IPS-15b (cell line): ENCODE measurements around the gene NEDD1.

Experiments used
- H3K27me3 ChIP-seq: one replicate; pipeline ENCODE4 v1.6.1; 2013; ENCODE audit warnings: low read length; ENCODE audit not compliant: control insufficient read depth, insufficient read depth
- H3K36me3 ChIP-seq: one replicate; pipeline ENCODE4 v1.6.1; 2013; ENCODE audit warnings: low read length; ENCODE audit not compliant: control insufficient read depth, insufficient read depth
- H3K4me1 ChIP-seq: one replicate; pipeline ENCODE4 v1.6.1; 2013; ENCODE audit warnings: mild to moderate bottlenecking, low read length; ENCODE audit not compliant: control insufficient read depth, insufficient read depth
- H3K4me3 ChIP-seq: one replicate; pipeline ENCODE4 v1.5.1; 2013; ENCODE audit warnings: low read depth, low read length
- H3K9ac ChIP-seq: one replicate; pipeline ENCODE4 v1.6.1; 2013; ENCODE audit warnings: low read depth, mild to moderate bottlenecking, low read length
- H3K9me3 ChIP-seq: one replicate; pipeline ENCODE4 v1.6.1; 2013; ENCODE audit warnings: mild to moderate bottlenecking, low read length; ENCODE audit not compliant: control insufficient read depth, insufficient read depth

The NEDD1 gene, protein sequence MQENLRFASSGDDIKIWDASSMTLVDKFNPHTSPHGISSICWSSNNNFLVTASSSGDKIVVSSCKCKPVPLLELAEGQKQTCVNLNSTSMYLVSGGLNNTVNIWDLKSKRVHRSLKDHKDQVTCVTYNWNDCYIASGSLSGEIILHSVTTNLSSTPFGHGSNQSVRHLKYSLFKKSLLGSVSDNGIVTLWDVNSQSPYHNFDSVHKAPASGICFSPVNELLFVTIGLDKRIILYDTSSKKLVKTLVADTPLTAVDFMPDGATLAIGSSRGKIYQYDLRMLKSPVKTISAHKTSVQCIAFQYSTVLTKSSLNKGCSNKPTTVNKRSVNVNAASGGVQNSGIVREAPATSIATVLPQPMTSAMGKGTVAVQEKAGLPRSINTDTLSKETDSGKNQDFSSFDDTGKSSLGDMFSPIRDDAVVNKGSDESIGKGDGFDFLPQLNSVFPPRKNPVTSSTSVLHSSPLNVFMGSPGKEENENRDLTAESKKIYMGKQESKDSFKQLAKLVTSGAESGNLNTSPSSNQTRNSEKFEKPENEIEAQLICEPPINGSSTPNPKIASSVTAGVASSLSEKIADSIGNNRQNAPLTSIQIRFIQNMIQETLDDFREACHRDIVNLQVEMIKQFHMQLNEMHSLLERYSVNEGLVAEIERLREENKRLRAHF

DNA sequence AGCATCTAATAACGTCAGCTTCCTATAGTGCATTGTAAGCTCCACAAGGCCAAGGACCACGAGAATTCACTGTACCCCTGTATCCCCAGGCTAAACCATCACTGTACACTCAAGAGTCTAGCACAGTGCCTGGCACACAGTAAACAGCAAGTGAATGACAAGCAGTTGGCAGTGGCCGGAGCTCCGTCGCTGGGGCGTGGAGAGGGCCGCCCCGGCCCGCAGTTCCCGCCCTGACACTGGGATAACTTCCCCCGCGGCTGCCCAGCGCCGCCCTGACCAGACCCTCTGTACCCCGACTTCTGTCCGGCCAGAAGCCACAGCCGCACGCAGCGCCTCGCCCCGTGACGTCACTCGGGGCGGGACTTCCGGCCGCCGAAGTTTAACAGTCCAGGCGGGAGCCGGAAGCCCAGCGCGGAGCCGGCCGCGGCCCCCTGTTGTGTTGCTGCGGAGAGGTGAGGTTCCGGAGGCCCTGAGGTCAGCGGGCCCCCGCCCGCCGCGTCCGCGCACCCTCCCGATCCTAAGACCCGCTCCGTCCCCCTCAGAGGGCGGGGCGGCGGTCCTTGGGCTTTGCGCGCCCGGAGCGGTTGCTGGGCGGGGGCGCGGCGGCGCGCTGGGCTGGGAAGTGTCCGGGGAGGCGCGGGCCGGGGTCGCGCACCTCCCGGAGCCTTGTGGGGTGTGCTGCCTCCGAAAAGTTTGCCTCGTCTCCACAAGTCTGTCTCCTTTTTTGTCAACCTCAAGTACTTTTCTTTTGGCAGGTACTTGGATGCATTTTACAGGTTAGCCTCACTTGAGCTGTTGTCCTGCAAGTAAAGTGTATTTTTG is at the start of gene NEDD1:
Gene NEDD1, plus strand, starts transcription at position 409 of the 822 bp plus-strand sequence. CDS start 2,503 bp downstream, outside the sequence.
- Histone ChIP-seq H3K4me3 (peak within 1 kb of the TSS; percentile 86), H3K36me3 (no peaks in the 10 kb centered on the region), H3K4me1 (peaks cover 8% of the 10 kb centered on the region), H3K9ac (peak within 1 kb of the TSS; percentile 77), H3K27me3 (no peaks in the 10 kb centered on the region), H3K9me3 (no peaks in the 10 kb centered on the region)

DNA sequence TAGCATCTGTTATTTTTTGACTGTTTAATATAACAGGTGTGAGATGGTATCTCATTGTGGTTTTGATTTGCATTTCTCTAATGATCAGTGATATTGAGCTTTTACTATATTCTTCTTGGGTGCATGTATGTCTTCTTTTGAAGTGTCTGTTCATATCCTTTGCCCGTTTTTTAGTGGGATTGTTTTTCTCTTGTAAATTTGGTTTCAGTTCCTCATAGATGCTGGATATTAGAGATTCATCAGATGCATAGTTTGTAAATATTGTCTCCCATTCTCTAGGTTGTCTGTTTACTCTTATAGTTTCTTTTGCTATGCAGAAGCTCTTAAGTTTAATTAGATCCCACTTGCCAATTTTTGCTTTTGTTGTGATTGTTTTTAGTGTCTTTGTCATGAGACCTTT is 48.9 kb upstream of the NEDD1 start:
- no peaks in the 10 kb centered on the region for H3K9me3 ChIP-seq
- H3K9ac ChIP-seq: no peak overlapping the region

DNA sequence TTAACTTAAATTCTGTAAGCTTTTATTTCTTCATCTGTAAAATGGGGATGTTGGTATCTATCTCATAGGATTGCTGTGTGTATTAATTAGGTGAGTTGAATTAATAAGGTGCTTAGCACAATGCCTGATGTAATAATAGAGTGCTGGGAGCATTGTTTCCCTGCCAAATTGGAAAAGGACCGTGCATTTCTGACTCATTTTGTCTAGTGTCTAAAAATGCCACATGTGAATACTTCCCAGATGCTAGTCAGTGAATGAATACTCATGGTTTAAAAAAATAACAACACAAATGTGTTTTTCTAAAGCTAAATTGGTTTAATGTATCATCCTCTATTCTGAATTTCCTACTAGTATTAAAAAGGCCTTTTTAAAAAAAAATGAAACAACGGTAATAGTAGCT is 45.4 kb upstream of the NEDD1 start:
- no peak overlapping the region for H3K9ac ChIP-seq
- H3K27me3 ChIP-seq: no peaks in the 10 kb centered on the region
- no peaks in the 10 kb centered on the region for H3K36me3 ChIP-seq
- H3K4me3 ChIP-seq: no peak overlapping the region
- no peaks in the 10 kb centered on the region for H3K4me1 ChIP-seq
- H3K9me3 ChIP-seq: no peaks in the 10 kb centered on the region

More for the DNA sequence above, 48.9 kb upstream of the NEDD1 start:
- H3K4me1 ChIP-seq: no peaks in the 10 kb centered on the region
- H3K36me3 ChIP-seq: no peaks in the 10 kb centered on the region
- H3K4me3 ChIP-seq: no peak overlapping the region
- no peaks in the 10 kb centered on the region for H3K27me3 ChIP-seq

DNA sequence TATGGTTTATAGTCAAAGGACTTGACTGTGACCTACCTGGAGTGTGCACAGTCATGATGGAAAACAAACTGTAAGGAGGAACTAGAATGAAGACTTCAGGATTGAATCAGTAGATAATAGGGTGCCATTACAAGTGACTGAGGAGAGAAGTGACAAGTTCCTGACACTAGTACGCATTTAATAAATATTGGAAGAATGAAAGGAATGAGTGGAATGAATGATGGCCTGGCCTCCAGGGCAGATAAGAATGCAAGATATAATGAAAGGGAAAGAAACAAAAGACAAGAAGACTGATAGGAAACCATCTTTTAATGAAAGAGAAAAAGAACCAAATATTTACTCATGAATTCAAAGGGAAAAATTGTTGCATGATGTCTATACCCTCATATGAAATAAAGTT is 44.7 kb upstream of the NEDD1 start:
- Histone ChIP-seq H3K9ac (no peak overlapping the region), H3K27me3 (no peaks in the 10 kb centered on the region), H3K36me3 (no peaks in the 10 kb centered on the region), H3K4me3 (no peak overlapping the region), H3K9me3 (no peaks in the 10 kb centered on the region), H3K4me1 (no peaks in the 10 kb centered on the region)

DNA sequence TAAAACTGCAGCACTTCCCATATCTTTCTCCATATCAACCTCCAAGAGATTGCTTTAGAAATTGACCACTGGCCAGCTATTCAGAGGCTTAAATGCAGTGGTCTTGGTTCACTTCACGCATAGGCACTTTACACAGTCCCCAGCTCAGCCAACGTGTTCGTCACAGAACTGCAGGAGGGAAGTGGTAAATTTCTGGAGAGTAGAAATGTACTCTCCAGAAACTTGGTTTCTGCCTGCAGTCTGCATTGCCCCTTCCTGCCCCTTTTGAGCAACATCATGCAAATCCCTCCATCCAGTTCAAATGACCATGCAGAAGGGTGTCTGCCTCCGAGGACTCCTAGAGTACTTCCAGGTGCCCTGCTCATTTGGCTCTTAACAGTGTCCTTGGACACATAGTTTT is 42.7 kb upstream of the NEDD1 start:
- no peak overlapping the region for H3K4me3 ChIP-seq
- H3K36me3 ChIP-seq: no peaks in the 10 kb centered on the region
- H3K9ac ChIP-seq: no peak overlapping the region
- H3K9me3 ChIP-seq: no peaks in the 10 kb centered on the region
- H3K27me3 ChIP-seq: no peaks in the 10 kb centered on the region
- H3K4me1 ChIP-seq: no peaks in the 10 kb centered on the region

DNA sequence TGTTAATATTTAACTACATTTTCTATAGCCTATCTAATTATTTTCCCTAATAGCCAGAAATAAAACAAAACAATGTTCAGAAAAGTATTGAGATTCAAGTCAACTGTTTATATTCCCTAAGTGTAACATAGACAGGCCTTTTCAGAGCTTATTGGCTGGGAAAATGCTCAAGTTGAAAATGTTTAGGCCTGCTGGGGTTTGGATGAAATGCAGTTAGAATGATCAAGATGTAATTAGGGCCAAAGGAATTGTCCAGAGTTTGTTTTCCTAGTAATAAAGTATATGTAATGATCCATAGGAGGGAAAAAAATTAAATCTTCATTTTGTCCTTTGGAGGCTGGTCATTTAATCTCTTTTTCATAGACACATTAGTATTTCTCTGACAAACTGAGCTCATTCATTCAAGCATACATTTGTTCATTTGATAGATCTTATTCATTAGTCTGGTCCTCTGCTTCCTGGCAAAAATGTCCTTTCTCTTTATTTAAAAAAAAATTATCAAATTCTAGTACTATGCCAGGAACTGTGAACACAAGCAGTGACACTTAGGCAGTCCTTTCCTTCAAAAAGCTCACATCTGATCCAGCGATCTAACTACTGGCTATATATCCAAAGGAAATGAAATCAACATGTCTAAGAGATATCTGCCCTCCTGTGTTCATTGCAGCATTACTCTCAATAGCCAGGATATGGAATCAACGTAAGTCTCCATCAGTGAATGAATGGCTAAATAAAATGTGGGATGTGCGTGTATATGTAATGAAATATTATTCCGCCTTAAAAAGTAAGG is 40.1 kb upstream of the NEDD1 start:
- Histone ChIP-seq H3K27me3 (no peaks in the 10 kb centered on the region), H3K36me3 (no peaks in the 10 kb centered on the region), H3K4me3 (no peak overlapping the region)

DNA sequence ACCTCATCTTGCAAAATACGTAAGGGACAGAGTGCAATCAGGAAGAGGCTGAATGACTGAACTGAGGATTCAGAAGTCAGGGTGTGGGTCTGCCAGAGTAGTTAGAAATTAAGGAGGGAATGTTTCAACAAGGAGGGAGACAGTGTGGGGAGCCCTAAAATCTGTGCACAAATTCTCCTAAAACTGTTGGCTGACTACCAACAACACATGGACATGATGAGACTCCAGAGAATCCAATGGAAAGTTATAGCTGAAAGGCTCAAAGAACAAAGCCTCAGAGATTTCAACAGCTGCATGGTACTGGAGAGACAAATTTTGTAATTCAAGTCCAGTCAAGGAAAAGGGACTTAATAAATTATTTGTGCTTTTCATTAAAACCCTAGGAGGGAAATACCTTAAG is 36.1 kb upstream of the NEDD1 start:
- H3K4me3 ChIP-seq: no peak overlapping the region
- no peaks in the 10 kb centered on the region for H3K27me3 ChIP-seq
- no peaks in the 10 kb centered on the region for H3K4me1 ChIP-seq
- no peaks in the 10 kb centered on the region for H3K36me3 ChIP-seq
- H3K9me3 ChIP-seq: no peaks in the 10 kb centered on the region
- H3K9ac ChIP-seq: no peak overlapping the region

More for the DNA sequence above, 40.1 kb upstream of the NEDD1 start:
- Histone ChIP-seq H3K9ac (no peak overlapping the region), H3K9me3 (no peaks in the 10 kb centered on the region), H3K4me1 (no peaks in the 10 kb centered on the region)

DNA sequence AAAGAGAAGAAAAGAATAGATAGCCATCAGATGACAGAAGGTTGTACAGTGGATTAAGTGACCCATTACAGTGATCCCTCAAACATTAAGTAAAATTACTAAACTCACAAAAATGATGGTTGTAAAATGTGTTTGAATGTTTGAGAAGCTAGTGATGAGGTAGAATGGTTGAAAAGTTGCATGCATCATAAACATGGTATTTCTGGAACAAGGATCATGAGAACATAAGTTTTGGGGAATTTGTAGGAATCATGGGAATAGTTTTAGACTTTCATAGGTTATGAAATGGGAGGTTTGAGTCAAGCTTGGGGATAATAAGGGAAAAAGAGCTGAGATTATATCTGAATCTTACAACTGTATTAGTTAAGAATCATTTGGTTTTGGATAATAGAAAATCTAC is 34.1 kb upstream of the NEDD1 start:
- no peak overlapping the region for H3K4me3 ChIP-seq
- no peaks in the 10 kb centered on the region for H3K27me3 ChIP-seq
- H3K4me1 ChIP-seq: no peaks in the 10 kb centered on the region
- no peak overlapping the region for H3K9ac ChIP-seq
- H3K9me3 ChIP-seq: no peaks in the 10 kb centered on the region
- H3K36me3 ChIP-seq: no peaks in the 10 kb centered on the region

DNA sequence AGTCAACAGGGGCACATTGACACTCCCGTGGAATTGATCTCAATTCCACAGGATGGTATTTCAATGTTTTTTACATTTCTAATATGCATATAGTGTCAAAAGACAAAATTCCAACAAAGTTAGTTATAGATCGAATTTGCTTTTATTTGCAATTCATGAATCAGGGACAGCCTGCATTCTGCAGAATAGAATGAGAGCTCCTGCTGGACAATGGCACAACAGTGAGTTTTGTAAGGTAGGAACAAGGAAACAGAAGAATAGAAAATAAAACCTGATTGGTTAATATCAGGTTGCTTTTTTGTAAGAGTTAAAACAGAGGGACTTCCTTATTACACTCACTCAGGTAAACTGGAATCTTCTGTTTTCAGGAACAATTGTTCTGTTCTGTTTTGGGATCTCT is 32.8 kb upstream of the NEDD1 start:
- Histone ChIP-seq H3K9me3 (no peaks in the 10 kb centered on the region), H3K4me3 (no peak overlapping the region), H3K4me1 (no peaks in the 10 kb centered on the region), H3K27me3 (no peaks in the 10 kb centered on the region), H3K9ac (no peak overlapping the region), H3K36me3 (no peaks in the 10 kb centered on the region)

DNA sequence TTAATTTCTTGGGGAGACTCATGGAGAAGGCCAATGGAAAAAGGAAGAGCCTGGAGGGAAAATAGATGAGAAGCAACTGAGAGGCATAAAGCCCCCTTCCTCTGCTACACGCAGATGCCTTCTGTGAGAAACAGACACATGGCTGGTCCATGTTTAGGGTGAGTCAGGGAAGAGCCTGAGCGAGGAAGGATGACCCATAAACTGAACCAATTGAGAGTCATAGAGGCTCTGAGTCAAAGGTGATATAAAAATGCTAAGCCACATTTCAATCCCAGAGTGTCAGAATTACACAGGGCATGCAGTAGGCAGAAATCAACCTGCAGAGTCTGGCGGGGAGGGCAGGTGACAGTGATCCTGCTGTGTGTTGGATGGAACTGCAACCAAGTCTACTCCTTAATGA is 30.1 kb upstream of the NEDD1 start:
- Histone ChIP-seq H3K9me3 (no peaks in the 10 kb centered on the region), H3K36me3 (no peaks in the 10 kb centered on the region), H3K4me1 (no peaks in the 10 kb centered on the region), H3K9ac (no peak overlapping the region), H3K4me3 (no peak overlapping the region), H3K27me3 (no peaks in the 10 kb centered on the region)

DNA sequence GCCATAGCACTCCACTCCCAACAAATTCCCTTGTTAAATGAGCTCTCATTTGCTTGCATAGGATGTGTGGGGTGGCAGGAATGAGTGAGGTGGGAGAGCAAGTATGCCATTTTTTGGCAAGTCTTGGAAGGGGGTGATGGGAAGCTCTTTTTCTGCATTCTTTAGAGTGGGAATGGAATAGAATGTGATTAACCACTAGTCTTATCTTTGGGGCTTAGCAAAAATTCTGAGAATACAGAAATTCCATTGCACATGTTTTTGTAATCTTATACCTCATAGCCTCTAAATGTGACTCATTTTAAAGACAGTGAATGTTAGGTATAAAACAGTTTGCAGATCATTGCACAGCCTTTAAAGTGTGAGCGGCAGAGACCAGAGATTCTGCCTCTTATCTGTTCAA is 28.4 kb upstream of the NEDD1 start:
- no peaks in the 10 kb centered on the region for H3K4me1 ChIP-seq
- H3K9me3 ChIP-seq: no peaks in the 10 kb centered on the region
- no peak overlapping the region for H3K4me3 ChIP-seq

More for the DNA sequence above, 28.4 kb upstream of the NEDD1 start:
- Histone ChIP-seq H3K9ac (no peak overlapping the region), H3K27me3 (no peaks in the 10 kb centered on the region), H3K36me3 (no peaks in the 10 kb centered on the region)
